H1 (cell line): ENCODE results near the gene ZNF674. TPM values are rescaled to one million over a fixed set of nuclear protein-coding genes. Genes with fewer than 3 reads are reported as not detected.

ENCODE experiments used
- BACH1 ChIP-seq: IDR thresholded peaks from 2 replicates; pipeline ENCODE4 v1.6.1; 2012; ENCODE audit warnings: low read length, improper control_type of control experiment
- BRCA1 ChIP-seq: IDR thresholded peaks from 2 replicates; pipeline ENCODE4 v1.6.1; 2012; ENCODE audit warnings: low read depth, low read length, improper control_type of control experiment
- EP300 ChIP-seq, 2 experiments: IDR thresholded peaks; 1 replicate in 1 of 2; 2 replicates in 1 of 2; pipeline ENCODE4 v1.6.1; 2011 to 2012; ENCODE audit warnings: low read depth in 2 of 2, low read length in 2 of 2, mild to moderate bottlenecking in 2 of 2, borderline replicate concordance in 1 of 2, inconsistent platforms in 1 of 2, moderate library complexity in 1 of 2
- JUND ChIP-seq: IDR thresholded peaks from 2 replicates; pipeline ENCODE4 v1.6.1; 2011; ENCODE audit warnings: mild to moderate bottlenecking, improper control_type of control experiment, low read length
- PHF8 ChIP-seq: fragments of 200-600 bp; sonication (generic); conservative IDR thresholded peaks from 2 replicates; pipeline ENCODE4 v1.7.1; 2012; ENCODE audit warnings: low read depth, mild to moderate bottlenecking, inconsistent platforms, low read length, moderate library complexity
- RAD21 ChIP-seq, 2 experiments: IDR thresholded peaks in 1 of 2; conservative IDR thresholded peaks in 1 of 2; 2 replicates each; pipeline ENCODE4 v1.6.1; 2011; ENCODE audit warnings: low read depth in 2 of 2, low read length in 2 of 2, improper control_type of control experiment in 1 of 2, inconsistent platforms in 1 of 2, mild to moderate bottlenecking in 1 of 2, moderate library complexity in 1 of 2
- TAF7 ChIP-seq: optimal IDR thresholded peaks from 2 replicates; pipeline ENCODE3; 2011; ENCODE audit warnings: low read depth, mild to moderate bottlenecking, inconsistent platforms, low read length, moderate library complexity, borderline replicate concordance
- polyA plus RNA-seq, 7 experiments: library from polyadenylated mRNA; depleted of rRNA in 3 of 7; stranded (reverse) in 5 of 7; unstranded in 2 of 7; fragments of >200 nt in 5 of 7; fragments of 200-250 nt in 2 of 7; gene quantifications; 1 replicate in 5 of 7; 2 replicates in 1 of 7; 4 replicates in 1 of 7; pipeline versions ENCODE4 v1.2.1 to v1.2.3, GENCODE V29; 2011 to 2013; ENCODE audit warnings: missing spikeins in 2 of 7, mixed read lengths in 2 of 7
- total RNA-seq: library from RNA; stranded (reverse); fragmentation: NEBNext Ultra II Directional; extraction: Animal tissue kit (Norgen Biotek cat#: 25700); gene quantifications from 2 replicates; pipeline ENCODE4 v1.2.1, GENCODE V29; 2021
- TF ChIP-seq, protein P1 (sequence below): fragments of 300-600 bp; sonication (generic); IDR thresholded peaks from 2 replicates; pipeline ENCODE4 v1.7.1; 2012; ENCODE audit warnings: low read length, moderate library complexity, mild to moderate bottlenecking, inconsistent platforms; ENCODE audit not compliant: insufficient replicate concordance
- TF ChIP-seq, protein P2 (sequence below): IDR thresholded peaks from 2 replicates; pipeline ENCODE4 v1.6.1; 2012; ENCODE audit warnings: inconsistent platforms

Gene ZNF674
- total and polyA plus RNA-seq, 2 of the 8 experiments (the other 6 are each of a cell fraction or from before 2014, with no cell fraction given) = 2.0 to 7.4 TPM

DNA sequence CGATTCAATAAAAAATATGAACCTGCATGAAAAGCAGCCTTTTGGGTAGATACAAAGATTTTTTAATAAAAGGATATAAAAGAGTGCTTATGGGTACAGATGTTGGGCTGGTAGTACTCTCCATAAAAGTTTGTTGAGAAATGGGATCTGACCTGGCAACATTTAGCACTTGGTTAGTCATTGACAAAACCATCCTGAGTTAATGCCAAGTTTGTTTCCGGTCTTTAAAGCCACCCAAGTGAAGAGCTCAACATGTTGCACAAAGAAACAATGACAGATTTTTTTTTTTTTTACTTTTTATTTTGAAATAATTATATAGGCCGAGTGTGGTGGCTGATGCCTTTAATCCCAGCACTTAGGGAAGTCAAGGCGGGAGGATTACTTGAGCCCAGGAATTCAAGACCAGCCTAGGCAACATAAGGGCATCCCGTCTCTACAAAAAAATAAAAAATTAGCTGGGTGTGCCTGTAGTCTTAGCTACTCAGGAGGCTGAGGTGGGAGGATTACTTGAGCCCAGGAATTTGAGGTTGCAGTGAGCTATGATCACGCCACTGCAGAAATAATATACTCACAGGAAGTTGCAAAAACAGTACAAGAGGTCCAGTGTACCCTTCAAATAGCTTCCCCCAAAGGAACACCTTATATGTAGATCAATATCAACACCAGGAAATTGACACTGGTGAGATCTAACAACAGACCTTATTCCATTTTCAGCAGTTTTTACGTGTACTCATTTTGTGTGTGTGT is 44.9 kb upstream of the ZNF674 start (continued):
- TF ChIP-seq, protein P1, sequence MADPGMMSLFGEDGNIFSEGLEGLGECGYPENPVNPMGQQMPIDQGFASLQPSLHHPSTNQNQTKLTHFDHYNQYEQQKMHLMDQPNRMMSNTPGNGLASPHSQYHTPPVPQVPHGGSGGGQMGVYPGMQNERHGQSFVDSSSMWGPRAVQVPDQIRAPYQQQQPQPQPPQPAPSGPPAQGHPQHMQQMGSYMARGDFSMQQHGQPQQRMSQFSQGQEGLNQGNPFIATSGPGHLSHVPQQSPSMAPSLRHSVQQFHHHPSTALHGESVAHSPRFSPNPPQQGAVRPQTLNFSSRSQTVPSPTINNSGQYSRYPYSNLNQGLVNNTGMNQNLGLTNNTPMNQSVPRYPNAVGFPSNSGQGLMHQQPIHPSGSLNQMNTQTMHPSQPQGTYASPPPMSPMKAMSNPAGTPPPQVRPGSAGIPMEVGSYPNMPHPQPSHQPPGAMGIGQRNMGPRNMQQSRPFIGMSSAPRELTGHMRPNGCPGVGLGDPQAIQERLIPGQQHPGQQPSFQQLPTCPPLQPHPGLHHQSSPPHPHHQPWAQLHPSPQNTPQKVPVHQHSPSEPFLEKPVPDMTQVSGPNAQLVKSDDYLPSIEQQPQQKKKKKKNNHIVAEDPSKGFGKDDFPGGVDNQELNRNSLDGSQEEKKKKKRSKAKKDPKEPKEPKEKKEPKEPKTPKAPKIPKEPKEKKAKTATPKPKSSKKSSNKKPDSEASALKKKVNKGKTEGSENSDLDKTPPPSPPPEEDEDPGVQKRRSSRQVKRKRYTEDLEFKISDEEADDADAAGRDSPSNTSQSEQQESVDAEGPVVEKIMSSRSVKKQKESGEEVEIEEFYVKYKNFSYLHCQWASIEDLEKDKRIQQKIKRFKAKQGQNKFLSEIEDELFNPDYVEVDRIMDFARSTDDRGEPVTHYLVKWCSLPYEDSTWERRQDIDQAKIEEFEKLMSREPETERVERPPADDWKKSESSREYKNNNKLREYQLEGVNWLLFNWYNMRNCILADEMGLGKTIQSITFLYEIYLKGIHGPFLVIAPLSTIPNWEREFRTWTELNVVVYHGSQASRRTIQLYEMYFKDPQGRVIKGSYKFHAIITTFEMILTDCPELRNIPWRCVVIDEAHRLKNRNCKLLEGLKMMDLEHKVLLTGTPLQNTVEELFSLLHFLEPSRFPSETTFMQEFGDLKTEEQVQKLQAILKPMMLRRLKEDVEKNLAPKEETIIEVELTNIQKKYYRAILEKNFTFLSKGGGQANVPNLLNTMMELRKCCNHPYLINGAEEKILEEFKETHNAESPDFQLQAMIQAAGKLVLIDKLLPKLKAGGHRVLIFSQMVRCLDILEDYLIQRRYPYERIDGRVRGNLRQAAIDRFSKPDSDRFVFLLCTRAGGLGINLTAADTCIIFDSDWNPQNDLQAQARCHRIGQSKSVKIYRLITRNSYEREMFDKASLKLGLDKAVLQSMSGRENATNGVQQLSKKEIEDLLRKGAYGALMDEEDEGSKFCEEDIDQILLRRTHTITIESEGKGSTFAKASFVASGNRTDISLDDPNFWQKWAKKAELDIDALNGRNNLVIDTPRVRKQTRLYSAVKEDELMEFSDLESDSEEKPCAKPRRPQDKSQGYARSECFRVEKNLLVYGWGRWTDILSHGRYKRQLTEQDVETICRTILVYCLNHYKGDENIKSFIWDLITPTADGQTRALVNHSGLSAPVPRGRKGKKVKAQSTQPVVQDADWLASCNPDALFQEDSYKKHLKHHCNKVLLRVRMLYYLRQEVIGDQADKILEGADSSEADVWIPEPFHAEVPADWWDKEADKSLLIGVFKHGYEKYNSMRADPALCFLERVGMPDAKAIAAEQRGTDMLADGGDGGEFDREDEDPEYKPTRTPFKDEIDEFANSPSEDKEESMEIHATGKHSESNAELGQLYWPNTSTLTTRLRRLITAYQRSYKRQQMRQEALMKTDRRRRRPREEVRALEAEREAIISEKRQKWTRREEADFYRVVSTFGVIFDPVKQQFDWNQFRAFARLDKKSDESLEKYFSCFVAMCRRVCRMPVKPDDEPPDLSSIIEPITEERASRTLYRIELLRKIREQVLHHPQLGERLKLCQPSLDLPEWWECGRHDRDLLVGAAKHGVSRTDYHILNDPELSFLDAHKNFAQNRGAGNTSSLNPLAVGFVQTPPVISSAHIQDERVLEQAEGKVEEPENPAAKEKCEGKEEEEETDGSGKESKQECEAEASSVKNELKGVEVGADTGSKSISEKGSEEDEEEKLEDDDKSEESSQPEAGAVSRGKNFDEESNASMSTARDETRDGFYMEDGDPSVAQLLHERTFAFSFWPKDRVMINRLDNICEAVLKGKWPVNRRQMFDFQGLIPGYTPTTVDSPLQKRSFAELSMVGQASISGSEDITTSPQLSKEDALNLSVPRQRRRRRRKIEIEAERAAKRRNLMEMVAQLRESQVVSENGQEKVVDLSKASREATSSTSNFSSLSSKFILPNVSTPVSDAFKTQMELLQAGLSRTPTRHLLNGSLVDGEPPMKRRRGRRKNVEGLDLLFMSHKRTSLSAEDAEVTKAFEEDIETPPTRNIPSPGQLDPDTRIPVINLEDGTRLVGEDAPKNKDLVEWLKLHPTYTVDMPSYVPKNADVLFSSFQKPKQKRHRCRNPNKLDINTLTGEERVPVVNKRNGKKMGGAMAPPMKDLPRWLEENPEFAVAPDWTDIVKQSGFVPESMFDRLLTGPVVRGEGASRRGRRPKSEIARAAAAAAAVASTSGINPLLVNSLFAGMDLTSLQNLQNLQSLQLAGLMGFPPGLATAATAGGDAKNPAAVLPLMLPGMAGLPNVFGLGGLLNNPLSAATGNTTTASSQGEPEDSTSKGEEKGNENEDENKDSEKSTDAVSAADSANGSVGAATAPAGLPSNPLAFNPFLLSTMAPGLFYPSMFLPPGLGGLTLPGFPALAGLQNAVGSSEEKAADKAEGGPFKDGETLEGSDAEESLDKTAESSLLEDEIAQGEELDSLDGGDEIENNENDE = no peak
- TF ChIP-seq EP300 (IDR thresholded peaks at IDR 0.05; ENCODE audit: borderline replicate concordance in 1 of 2, low read depth in 2 of 2, low read length in 2 of 2) = no peak
- no peak for TF ChIP-seq RAD21 (IDR thresholded peaks at IDR 0.05 in 1 of 2, conservative IDR thresholded peaks at IDR 0.05 in 1 of 2; ENCODE audit: low read depth in 2 of 2, low read length in 2 of 2)
- no peak for TF ChIP-seq PHF8
- no peak for TF ChIP-seq BRCA1
- TF ChIP-seq TAF7 = no peak
- no peak for TF ChIP-seq JUND
- TF ChIP-seq BACH1 = no peak
- TF ChIP-seq, protein P2, sequence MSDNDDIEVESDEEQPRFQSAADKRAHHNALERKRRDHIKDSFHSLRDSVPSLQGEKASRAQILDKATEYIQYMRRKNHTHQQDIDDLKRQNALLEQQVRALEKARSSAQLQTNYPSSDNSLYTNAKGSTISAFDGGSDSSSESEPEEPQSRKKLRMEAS = no peak
